Prostate gland (tissue), 2 donors: Measurements from ENCODE around the gene CKAP4.

ENCODE experiments used
- CTCF ChIP-seq, 4 experiments: fragments of 200-600 bp in 2 of 4; fragments of 450-650 bp in 2 of 4; sonication (generic) in 2 of 4; IDR thresholded peaks; 1 replicate in 3 of 4; 2 replicates in 1 of 4; pipeline ENCODE4 v1.5.1; 2016 to 2019; ENCODE audit warnings: antibody characterized with exemption in 4 of 4, mild to moderate bottlenecking in 2 of 4, moderate library complexity in 2 of 4
- POLR2A ChIP-seq: fragments of 450-650 bp; IDR thresholded peaks from one replicate; pipeline ENCODE4 v1.6.1; 2016; ENCODE audit warnings: antibody characterized with exemption, mild to moderate bottlenecking

- no peak for TF ChIP-seq CTCF (IDR thresholded peaks at IDR 0.05)
- TF ChIP-seq POLR2A = no peak
Measured at GRCh38 chr12:106291342-106291741, 43.5 kb upstream of the CKAP4 start.
